ENCODE results near the gene MDH1.
A peak's percentile ranks its signal among the peaks of the same experiment; 100 is the strongest.

MDH1 gene

GRCh38 chr2:63613391-63613901, 24.7 kb downstream of the MDH1 start (continued):
- no peak for TF ChIP-seq TSHZ2 (CRISPR knock-in tag; IDR thresholded peaks at IDR 0.05)
- no peak for TF ChIP-seq ESRRG (CRISPR knock-in tag; IDR thresholded peaks at IDR 0.05)
- TF ChIP-seq POU6F1 (CRISPR knock-in tag; IDR thresholded peaks at IDR 0.05; ENCODE audit: borderline replicate concordance, low read depth) = no peak
- TF ChIP-seq ISL1 (CRISPR knock-in tag; IDR thresholded peaks at IDR 0.05) = no peak

- peak; percentile 86 for ATAC-seq
- TF ChIP-seq ESRRG (CRISPR knock-in tag; IDR thresholded peaks at IDR 0.05) = no peak
- 0 out of 2 replicates have a peak, but pooled peaks have one; percentile 41 for TF ChIP-seq CSDC2 (CRISPR knock-in tag; IDR thresholded peaks at IDR 0.05)
- TF ChIP-seq ZNF565 (CRISPR knock-in tag; conservative IDR thresholded peaks at IDR 0.05; ENCODE audit: low read depth) = no peak
- TF ChIP-seq TCF4 (CRISPR knock-in tag; IDR thresholded peaks at IDR 0.05; ENCODE audit: borderline replicate concordance) = no peak
- TF ChIP-seq ISL1 (CRISPR knock-in tag; IDR thresholded peaks at IDR 0.05) = peak; percentile 62; the same call in 1 of the 2 replicates
Observed at GRCh38 chr2:63614448-63614968, 25.7 kb downstream of the MDH1 start.

GRCh38 chr2:63614983-63615945, 26.5 kb downstream of the MDH1 start:
- ATAC-seq = peak; percentile 57
- TF ChIP-seq POU6F1 (CRISPR knock-in tag; IDR thresholded peaks at IDR 0.05; ENCODE audit: borderline replicate concordance, low read depth) (no peak), CREB5 (CRISPR knock-in tag; IDR thresholded peaks at IDR 0.05; ENCODE audit: low read depth) (no peak), ZNF565 (CRISPR knock-in tag; conservative IDR thresholded peaks at IDR 0.05; ENCODE audit: low read depth) (no peak), GLIS3 (CRISPR knock-in tag; IDR thresholded peaks at IDR 0.05) (no peak), PPARA (CRISPR knock-in tag; IDR thresholded peaks at IDR 0.05; ENCODE audit: borderline replicate concordance) (no peak)

GRCh38 chr2:63617366-63617765, 28.6 kb downstream of the MDH1 start:
- ATAC-seq = no peak
- TF ChIP-seq ZNF70 (CRISPR knock-in tag; IDR thresholded peaks at IDR 0.05) (no peak), OSR1 (CRISPR knock-in tag; IDR thresholded peaks at IDR 0.05) (no peak), SNAI2 (CRISPR knock-in tag; IDR thresholded peaks at IDR 0.05) (no peak), BACH2 (CRISPR knock-in tag; IDR thresholded peaks at IDR 0.05; ENCODE audit: borderline replicate concordance) (no peak), TSHZ2 (CRISPR knock-in tag; IDR thresholded peaks at IDR 0.05) (no peak), ZNF8 (CRISPR knock-in tag; IDR thresholded peaks at IDR 0.05) (no peak), ISL1 (CRISPR knock-in tag; IDR thresholded peaks at IDR 0.05) (no peak), ZNF565 (CRISPR knock-in tag; conservative IDR thresholded peaks at IDR 0.05; ENCODE audit: low read depth) (no peak), PPARA (CRISPR knock-in tag; IDR thresholded peaks at IDR 0.05; ENCODE audit: borderline replicate concordance) (no peak), ARNTL (CRISPR knock-in tag; IDR thresholded peaks at IDR 0.05; ENCODE audit: borderline replicate concordance, low read depth) (no peak), RARB (CRISPR knock-in tag; IDR thresholded peaks at IDR 0.05) (no peak), POU6F1 (CRISPR knock-in tag; IDR thresholded peaks at IDR 0.05; ENCODE audit: borderline replicate concordance, low read depth) (no peak), CSDC2 (CRISPR knock-in tag; IDR thresholded peaks at IDR 0.05) (no peak), CREB5 (CRISPR knock-in tag; IDR thresholded peaks at IDR 0.05; ENCODE audit: low read depth) (no peak), ZC3H10 (CRISPR knock-in tag; IDR thresholded peaks at IDR 0.05) (no peak)

Measured in SK-N-SH treated with all-trans-retinoic acid at 6 μM for 48 hours (cell line).